ENCODE data around the gene ACOD1.
A peak's percentile ranks its signal among the peaks of the same experiment; 100 is the strongest.
"Not testable (repeated sequence)": the region's sequence is repeated elsewhere in the genome, so short reads cannot be mapped to it uniquely, and the experiment has no call there.

Gene ACOD1

GRCh38 chr13:76948149-76948548 lies at the start of gene ACOD1:
TSS of gene ACOD1 (plus strand) at chr13:76948511. CDS start at chr13:76948559, 48 bp downstream.
- DNase-seq (ENCODE audit: low spot score) = no peak
- TF ChIP-seq CTCF (IDR thresholded peaks at IDR 0.05; ENCODE audit: extremely low read depth, insufficient read depth, missing control alignments) = no peak
- in situ Hi-C loops (cut with MboI; ENCODE audit: low pct_unique_long_range_greater_than_20kb, low sequenced_read_pairs, unreplicated experiment) = no loop called here

GRCh38 chr13:76899066-76899465 lies 49.2 kb upstream of the ACOD1 start:
- DNase-seq (ENCODE audit: low spot score); in situ Hi-C loops (cut with MboI; ENCODE audit: low pct_unique_long_range_greater_than_20kb, low sequenced_read_pairs, unreplicated experiment): not testable (repeated sequence)

GRCh38 chr13:76903544-76904162 lies 44.7 kb upstream of the ACOD1 start:
- DNase-seq (ENCODE audit: low spot score) = peak; percentile 59
- in situ Hi-C loops (cut with MboI; ENCODE audit: low pct_unique_long_range_greater_than_20kb, low sequenced_read_pairs, unreplicated experiment) = loop anchor here (10.0 kb wide), 2 partner anchors 429 to 1029 kb away; no protein-coding TSS in a partner anchor
- TF ChIP-seq CTCF (IDR thresholded peaks at IDR 0.05; ENCODE audit: extremely low read depth, insufficient read depth, missing control alignments) = peak; percentile 96

- no peak for TF ChIP-seq CTCF (IDR thresholded peaks at IDR 0.05; ENCODE audit: extremely low read depth, insufficient read depth, missing control alignments)
- in situ Hi-C loops (cut with MboI; ENCODE audit: low pct_unique_long_range_greater_than_20kb, low sequenced_read_pairs, unreplicated experiment) = loop anchor here (10.0 kb wide), 2 partner anchors 430 to 1030 kb away; no protein-coding TSS in a partner anchor
- no peak for DNase-seq (ENCODE audit: low spot score)
Observed at GRCh38 chr13:76904507-76904906, 43.8 kb upstream of the ACOD1 start.

GRCh38 chr13:76912476-76912875 lies 35.8 kb upstream of the ACOD1 start:
- in situ Hi-C loops (cut with MboI; ENCODE audit: low pct_unique_long_range_greater_than_20kb, low sequenced_read_pairs, unreplicated experiment) = no loop called here
- DNase-seq (ENCODE audit: low spot score) = no peak
- no peak for TF ChIP-seq CTCF (IDR thresholded peaks at IDR 0.05; ENCODE audit: extremely low read depth, insufficient read depth, missing control alignments)

- in situ Hi-C loops (cut with MboI; ENCODE audit: low pct_unique_long_range_greater_than_20kb, low sequenced_read_pairs, unreplicated experiment) = no loop called here
Observed at GRCh38 chr13:76913898-76914297, 34.4 kb upstream of the ACOD1 start.

More at GRCh38 chr13:76913898-76914297, 34.4 kb upstream of the ACOD1 start:
- no peak for DNase-seq (ENCODE audit: low spot score)
- no peak for TF ChIP-seq CTCF (IDR thresholded peaks at IDR 0.05; ENCODE audit: extremely low read depth, insufficient read depth, missing control alignments)
